ENCODE data around the gene KRTAP4-1.

GRCh38 chr17:41211845-41212466, 27.2 kb upstream of the KRTAP4-1 start:
- TF ChIP-seq CTCF (IDR thresholded peaks at IDR 0.05) (no peak), EP300 (IDR thresholded peaks at IDR 0.05) (no peak)

Measured in ovary (tissue), 3 donors.